Measurements from ENCODE around the gene SCAP.
A peak's percentile ranks its signal among the peaks of the same experiment; 100 is the strongest.
"Not testable (repeated sequence)": the region's sequence is repeated elsewhere in the genome, so short reads cannot be mapped to it uniquely, and the experiment has no call there.

SCAP gene

GRCh38 chr3:47473391-47473790 is 2.4 kb downstream of the SCAP start:
- ATAC-seq (replicated peaks) (no peak), DNase-seq (no peak)
- Mint-ChIP-seq H3K27ac (no peak overlapping the region), H3K9me3 (peaks cover 0 to 2% of the 10 kb centered on the region in 2 donors), H3K27me3 (no peaks in the 10 kb centered on the region), H3K4me1 (peaks cover 28 to 36% of the 10 kb centered on the region in 2 donors), H3K4me3 (peak overlapping the region in 1 of 2 donors; percentile 75), H3K36me3 (peaks cover under 1 to 13% of the 10 kb centered on the region in 2 donors)

GRCh38 chr3:47469616-47470015 is 6.1 kb downstream of the SCAP start:
- Mint-ChIP-seq H3K36me3 (peaks cover 15 to 30% of the 10 kb centered on the region in 2 donors), H3K4me3 (no peak overlapping the region), H3K4me1 (peaks cover 25 to 35% of the 10 kb centered on the region in 2 donors), H3K27ac (no peak overlapping the region), H3K27me3 (no peaks in the 10 kb centered on the region), H3K9me3 (peaks cover 9 to 10% of the 10 kb centered on the region in 2 donors)
- DNase-seq (no peak), ATAC-seq (replicated peaks) (no peak)

- Mint-ChIP-seq H3K27ac (peak overlapping the region; percentile 37), H3K36me3 (peaks cover 15 to 31% of the 10 kb centered on the region in 2 donors), H3K4me1 (peaks cover 20 to 27% of the 10 kb centered on the region in 2 donors)
- not testable (repeated sequence) for H3K9me3 Mint-ChIP-seq; H3K27me3 Mint-ChIP-seq; ATAC-seq (replicated peaks); H3K4me3 Mint-ChIP-seq; DNase-seq
These were observed 7.4 kb downstream of the SCAP start for GRCh38 chr3:47468315-47468714.

- peaks cover 22 to 37% of the 10 kb centered on the region in 2 donors for H3K36me3 Mint-ChIP-seq
- H3K4me3 Mint-ChIP-seq = no peak overlapping the region
- peaks cover 20 to 44% of the 10 kb centered on the region in 2 donors for H3K4me1 Mint-ChIP-seq
- H3K9me3 Mint-ChIP-seq = peaks cover 10 to 11% of the 10 kb centered on the region in 2 donors
- no peak for DNase-seq
- no peaks in the 10 kb centered on the region for H3K27me3 Mint-ChIP-seq
- no peak overlapping the region for H3K27ac Mint-ChIP-seq
- no peak for ATAC-seq (replicated peaks)
These were observed 11.2 kb downstream of the SCAP start for GRCh38 chr3:47464588-47464987.

GRCh38 chr3:47459534-47460085 is 16.1 kb downstream of the SCAP start:
- DNase-seq; H3K9me3 Mint-ChIP-seq; ATAC-seq (replicated peaks); H3K4me3 Mint-ChIP-seq; H3K27me3 Mint-ChIP-seq: not testable (repeated sequence)
- H3K36me3 Mint-ChIP-seq = peaks cover 15 to 18% of the 10 kb centered on the region in 2 donors
- H3K27ac Mint-ChIP-seq = peak overlapping the region; percentile 2
- peaks cover 23 to 39% of the 10 kb centered on the region in 2 donors for H3K4me1 Mint-ChIP-seq

- peak overlapping the region; percentile 71 for H3K27ac Mint-ChIP-seq
- no peaks in the 10 kb centered on the region for H3K27me3 Mint-ChIP-seq
- peaks cover 5 to 7% of the 10 kb centered on the region in 2 donors for H3K9me3 Mint-ChIP-seq
- H3K4me1 Mint-ChIP-seq = peaks cover 15 to 39% of the 10 kb centered on the region in 2 donors
- ATAC-seq (replicated peaks) = no peak
- H3K4me3 Mint-ChIP-seq = no peak overlapping the region
- peaks cover 15 to 17% of the 10 kb centered on the region in 2 donors for H3K36me3 Mint-ChIP-seq
- DNase-seq = no peak
These were observed 18.8 kb downstream of the SCAP start for GRCh38 chr3:47456984-47457383.

GRCh38 chr3:47455806-47456452 is 19.8 kb downstream of the SCAP start:
- Mint-ChIP-seq H3K27ac (no peak overlapping the region), H3K27me3 (no peaks in the 10 kb centered on the region), H3K4me1 (peaks cover 17 to 37% of the 10 kb centered on the region in 2 donors), H3K9me3 (peaks cover 5 to 7% of the 10 kb centered on the region in 2 donors), H3K36me3 (peaks cover 13 to 20% of the 10 kb centered on the region in 2 donors), H3K4me3 (no peak overlapping the region)
- no peak for ATAC-seq (replicated peaks)
- no peak for DNase-seq

GRCh38 chr3:47452453-47453215 is 23.1 kb downstream of the SCAP start:
- DNase-seq = no peak
- no peaks in the 10 kb centered on the region for H3K9me3 Mint-ChIP-seq
- peaks cover 4 to 13% of the 10 kb centered on the region in 2 donors for H3K36me3 Mint-ChIP-seq
- no peak overlapping the region for H3K4me3 Mint-ChIP-seq
- no peak for ATAC-seq (replicated peaks)
- H3K4me1 Mint-ChIP-seq = peaks cover 10 to 29% of the 10 kb centered on the region in 2 donors
- no peak overlapping the region for H3K27ac Mint-ChIP-seq
- no peaks in the 10 kb centered on the region for H3K27me3 Mint-ChIP-seq

GRCh38 chr3:47444103-47444502 is 31.6 kb downstream of the SCAP start:
- Mint-ChIP-seq H3K4me1 (peaks cover 9 to 22% of the 10 kb centered on the region in 2 donors), H3K4me3 (no peak overlapping the region), H3K9me3 (no peaks in the 10 kb centered on the region), H3K27me3 (no peaks in the 10 kb centered on the region), H3K36me3 (peaks cover 26 to 45% of the 10 kb centered on the region in 2 donors), H3K27ac (peak overlapping the region; percentile 16)
- no peak for DNase-seq
- no peak for ATAC-seq (replicated peaks)

- Mint-ChIP-seq H3K27me3 (no peaks in the 10 kb centered on the region), H3K4me1 (peaks cover 9 to 20% of the 10 kb centered on the region in 2 donors), H3K36me3 (peaks cover 26 to 45% of the 10 kb centered on the region in 2 donors), H3K27ac (peak overlapping the region; percentile 16), H3K4me3 (no peak overlapping the region), H3K9me3 (no peaks in the 10 kb centered on the region)
- DNase-seq (no peak), ATAC-seq (replicated peaks) (no peak)
These were observed 32.1 kb downstream of the SCAP start for GRCh38 chr3:47443611-47443995.

GRCh38 chr3:47441796-47442551 is 33.8 kb downstream of the SCAP start:
- Mint-ChIP-seq H3K4me3 (no peak overlapping the region), H3K4me1 (peaks cover 9% of the 10 kb centered on the region in 2 donors), H3K36me3 (peaks cover 21 to 42% of the 10 kb centered on the region in 2 donors), H3K9me3 (no peaks in the 10 kb centered on the region), H3K27ac (no peak overlapping the region), H3K27me3 (no peaks in the 10 kb centered on the region)
- no peak for DNase-seq
- no peak for ATAC-seq (replicated peaks)

- H3K4me3 Mint-ChIP-seq = no peak overlapping the region
- H3K9me3 Mint-ChIP-seq = no peaks in the 10 kb centered on the region
- ATAC-seq (replicated peaks) = no peak
- peaks cover 7 to 9% of the 10 kb centered on the region in 2 donors for H3K4me1 Mint-ChIP-seq
- no peak for DNase-seq
- H3K27ac Mint-ChIP-seq = no peak overlapping the region
- H3K27me3 Mint-ChIP-seq = no peaks in the 10 kb centered on the region
- H3K36me3 Mint-ChIP-seq = peaks cover 18 to 42% of the 10 kb centered on the region in 2 donors
These were observed 35.6 kb downstream of the SCAP start for GRCh38 chr3:47440131-47440530.

- no peak overlapping the region for H3K27ac Mint-ChIP-seq
- H3K9me3 Mint-ChIP-seq = no peaks in the 10 kb centered on the region
- DNase-seq = no peak
- no peaks in the 10 kb centered on the region for H3K4me1 Mint-ChIP-seq
- no peaks in the 10 kb centered on the region for H3K27me3 Mint-ChIP-seq
- peaks cover 39 to 49% of the 10 kb centered on the region in 2 donors for H3K36me3 Mint-ChIP-seq
- no peak overlapping the region for H3K4me3 Mint-ChIP-seq
- no peak for ATAC-seq (replicated peaks)
These were observed 39.6 kb downstream of the SCAP start for GRCh38 chr3:47436180-47436579.

- Mint-ChIP-seq H3K4me1 (peaks cover 0 to 3% of the 10 kb centered on the region in 2 donors), H3K36me3 (peaks cover 37 to 51% of the 10 kb centered on the region in 2 donors), H3K27me3 (no peaks in the 10 kb centered on the region), H3K9me3 (no peaks in the 10 kb centered on the region), H3K4me3 (no peak overlapping the region), H3K27ac (no peak overlapping the region)
- DNase-seq (no peak), ATAC-seq (replicated peaks) (no peak)
These were observed 40.9 kb downstream of the SCAP start for GRCh38 chr3:47434849-47435248.

All from stimulated activated naive B cell treated with anti-CD40 and anti-IgM and Interleukin-4, amounts not matched to agents 10 μg/mL and 1 μg/mL and 100 μg/mL, for 72 hours (primary cell).